ENCODE measurements around the gene LYZL6. TPM values are rescaled to one million over a fixed set of nuclear protein-coding genes. Genes with fewer than 3 reads are reported as not detected.

LYZL6 gene
- total and polyA plus RNA-seq, 10 donors = not detected

DNA sequence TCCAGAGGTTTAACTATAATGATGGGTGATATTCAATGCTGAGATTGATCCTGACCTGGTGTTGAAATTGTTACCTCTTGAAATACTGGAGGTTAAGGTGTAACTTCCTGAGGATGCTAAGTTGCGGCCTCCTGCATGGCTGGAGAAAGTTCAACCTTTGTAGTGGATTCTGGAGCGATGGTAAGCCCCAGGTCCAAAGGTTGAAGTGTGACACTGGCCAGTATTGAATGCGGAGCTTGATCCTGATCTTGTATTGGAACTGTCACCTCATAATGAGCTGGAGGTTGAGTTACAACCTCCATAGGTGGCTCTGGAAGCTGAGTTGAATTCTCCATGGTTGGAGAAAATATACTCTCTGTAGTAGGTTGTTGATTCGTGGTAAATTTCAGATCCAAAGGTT lies 29.9 kb downstream of the LYZL6 start:
- intact Hi-C loops (cut with DNase I; ENCODE audit: low total_unique reads) = no loop called here
- Histone ChIP-seq H3K9me3 (no peaks in the 10 kb centered on the region), H3K36me3 (no peaks in the 10 kb centered on the region), H3K27me3 (replicated peaks in 1 of 7) (no peaks in the 10 kb centered on the region), H3K4me1 (no peaks in the 10 kb centered on the region), H3K27ac (no peak overlapping the region), H3K4me3 (no peak overlapping the region)
- TF ChIP-seq CTCF (IDR thresholded peaks at IDR 0.05 in 8 of 11, conservative IDR thresholded peaks at IDR 0.05 in 3 of 11) (no peak), POLR2AphosphoS5 (IDR thresholded peaks at IDR 0.05) (no peak), POLR2A (IDR thresholded peaks at IDR 0.05) (no peak)
- no peak for DNase-seq
- 81 to 88% (median 82%) methylated on average over 4 of the region's 4 CpGs for WGBS, 5 donors

DNA sequence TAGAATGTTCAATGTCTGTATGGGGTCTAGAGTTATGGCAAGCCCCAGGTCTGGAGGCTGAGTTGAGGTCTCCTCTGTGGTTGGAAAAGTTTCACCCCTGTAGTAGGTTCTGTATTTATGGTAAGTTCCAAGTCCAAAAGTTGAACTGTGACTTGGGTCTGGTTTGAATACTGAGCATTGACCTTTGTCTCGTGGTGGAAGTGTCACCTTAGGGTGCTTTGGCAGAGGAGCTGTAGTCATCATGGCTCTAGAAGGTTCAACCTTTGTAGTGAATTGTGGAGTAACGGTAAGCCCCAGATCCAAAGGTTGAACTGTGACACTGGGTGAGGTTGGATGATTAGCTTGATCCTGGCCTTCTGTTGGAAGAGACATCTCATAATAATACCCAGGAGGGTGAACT lies 30.6 kb downstream of the LYZL6 start:
- intact Hi-C loops (cut with DNase I; ENCODE audit: low total_unique reads) = no loop called here
- TF ChIP-seq CTCF (IDR thresholded peaks at IDR 0.05 in 8 of 11, conservative IDR thresholded peaks at IDR 0.05 in 3 of 11) = no peak
- TF ChIP-seq POLR2AphosphoS5 (IDR thresholded peaks at IDR 0.05) = no peak
- TF ChIP-seq POLR2A (IDR thresholded peaks at IDR 0.05) = no peak
- H3K4me1 ChIP-seq = no peaks in the 10 kb centered on the region
- no peaks in the 10 kb centered on the region for H3K9me3 ChIP-seq
- no peak for DNase-seq
- no peak overlapping the region for H3K27ac ChIP-seq
- H3K36me3 ChIP-seq = no peaks in the 10 kb centered on the region
- no peaks in the 10 kb centered on the region for H3K27me3 ChIP-seq (replicated peaks in 1 of 7)
- no peak overlapping the region for H3K4me3 ChIP-seq
- whole genome bisulfite sequencing, 5 donors = 79 to 96% (median 87%) methylated on average over 2 of the region's 2 CpGs

GRCh38 chr17:35912339-35912912 lies 31.1 kb downstream of the LYZL6 start:
- 94 to 100% (median 100%) methylated on average over 3 of the region's 3 CpGs for WGBS, 5 donors
- Histone ChIP-seq H3K4me3 (no peak overlapping the region), H3K9me3 (no peaks in the 10 kb centered on the region), H3K36me3 (no peaks in the 10 kb centered on the region), H3K27ac (no peak overlapping the region), H3K4me1 (no peaks in the 10 kb centered on the region), H3K27me3 (replicated peaks in 1 of 7) (no peaks in the 10 kb centered on the region)
- TF ChIP-seq POLR2AphosphoS5 (IDR thresholded peaks at IDR 0.05) (no peak), POLR2A (IDR thresholded peaks at IDR 0.05) (no peak), CTCF (IDR thresholded peaks at IDR 0.05 in 8 of 11, conservative IDR thresholded peaks at IDR 0.05 in 3 of 11) (no peak)
- intact Hi-C loops (cut with DNase I; ENCODE audit: low total_unique reads) = no loop called here
- DNase-seq = no peak

- H3K4me3 ChIP-seq = no peak overlapping the region
- no peaks in the 10 kb centered on the region for H3K27me3 ChIP-seq (replicated peaks in 1 of 7)
- no peak overlapping the region for H3K27ac ChIP-seq
- no peaks in the 10 kb centered on the region for H3K9me3 ChIP-seq
- no peaks in the 10 kb centered on the region for H3K36me3 ChIP-seq
- no peak for DNase-seq
- H3K4me1 ChIP-seq = no peaks in the 10 kb centered on the region
- no peak for TF ChIP-seq POLR2A (IDR thresholded peaks at IDR 0.05)
- no peak for TF ChIP-seq POLR2AphosphoS5 (IDR thresholded peaks at IDR 0.05)
- TF ChIP-seq CTCF (IDR thresholded peaks at IDR 0.05 in 8 of 11, conservative IDR thresholded peaks at IDR 0.05 in 3 of 11) = no peak
- intact Hi-C loops (cut with DNase I; ENCODE audit: low total_unique reads) = no loop called here
- 79 to 94% (median 86%) methylated on average over 3 of the region's 3 CpGs for WGBS, 5 donors
Observed at GRCh38 chr17:35909408-35909807, 34.1 kb downstream of the LYZL6 start.
